ENCODE measurements around the gene MAML3.

Gene MAML3

DNA sequence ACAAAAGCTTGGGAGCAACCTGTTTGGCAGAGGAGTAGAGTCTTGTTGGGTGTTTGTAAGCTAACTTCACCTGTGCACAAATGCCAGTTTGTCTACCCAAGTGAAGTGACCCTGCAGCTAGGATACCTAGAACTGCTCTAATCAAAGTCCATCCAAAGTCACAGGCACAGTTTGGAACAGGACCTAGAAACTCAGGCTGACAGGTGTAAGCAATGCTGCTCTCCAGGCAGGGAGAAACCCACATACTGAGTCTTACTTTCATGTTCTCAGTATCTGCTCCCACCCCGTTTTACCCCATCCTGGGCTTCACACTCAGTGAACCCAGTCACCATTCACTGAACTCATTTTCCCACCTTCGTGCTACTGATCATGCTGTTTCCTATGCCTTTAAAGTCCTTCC is 40.3 kb downstream of the MAML3 start:
- H3K4me1 ChIP-seq (ENCODE audit: control insufficient read depth in 1 of 2, insufficient read depth in 1 of 2, low read depth in 1 of 2, low read length in 1 of 2): no peaks in the 10 kb centered on the region
- no peaks in the 10 kb centered on the region for H3K27me3 ChIP-seq
- TF ChIP-seq, protein P1, sequence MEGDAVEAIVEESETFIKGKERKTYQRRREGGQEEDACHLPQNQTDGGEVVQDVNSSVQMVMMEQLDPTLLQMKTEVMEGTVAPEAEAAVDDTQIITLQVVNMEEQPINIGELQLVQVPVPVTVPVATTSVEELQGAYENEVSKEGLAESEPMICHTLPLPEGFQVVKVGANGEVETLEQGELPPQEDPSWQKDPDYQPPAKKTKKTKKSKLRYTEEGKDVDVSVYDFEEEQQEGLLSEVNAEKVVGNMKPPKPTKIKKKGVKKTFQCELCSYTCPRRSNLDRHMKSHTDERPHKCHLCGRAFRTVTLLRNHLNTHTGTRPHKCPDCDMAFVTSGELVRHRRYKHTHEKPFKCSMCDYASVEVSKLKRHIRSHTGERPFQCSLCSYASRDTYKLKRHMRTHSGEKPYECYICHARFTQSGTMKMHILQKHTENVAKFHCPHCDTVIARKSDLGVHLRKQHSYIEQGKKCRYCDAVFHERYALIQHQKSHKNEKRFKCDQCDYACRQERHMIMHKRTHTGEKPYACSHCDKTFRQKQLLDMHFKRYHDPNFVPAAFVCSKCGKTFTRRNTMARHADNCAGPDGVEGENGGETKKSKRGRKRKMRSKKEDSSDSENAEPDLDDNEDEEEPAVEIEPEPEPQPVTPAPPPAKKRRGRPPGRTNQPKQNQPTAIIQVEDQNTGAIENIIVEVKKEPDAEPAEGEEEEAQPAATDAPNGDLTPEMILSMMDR (IDR thresholded peaks at IDR 0.05): no peak
- H3K36me3 ChIP-seq: no peaks in the 10 kb centered on the region
- H3K4me3 ChIP-seq (ENCODE audit: low read depth in 1 of 2, low read length in 1 of 2): no peak overlapping the region
- no peaks in the 10 kb centered on the region for H3K9me3 ChIP-seq
- H3K27ac ChIP-seq: no peak overlapping the region

DNA sequence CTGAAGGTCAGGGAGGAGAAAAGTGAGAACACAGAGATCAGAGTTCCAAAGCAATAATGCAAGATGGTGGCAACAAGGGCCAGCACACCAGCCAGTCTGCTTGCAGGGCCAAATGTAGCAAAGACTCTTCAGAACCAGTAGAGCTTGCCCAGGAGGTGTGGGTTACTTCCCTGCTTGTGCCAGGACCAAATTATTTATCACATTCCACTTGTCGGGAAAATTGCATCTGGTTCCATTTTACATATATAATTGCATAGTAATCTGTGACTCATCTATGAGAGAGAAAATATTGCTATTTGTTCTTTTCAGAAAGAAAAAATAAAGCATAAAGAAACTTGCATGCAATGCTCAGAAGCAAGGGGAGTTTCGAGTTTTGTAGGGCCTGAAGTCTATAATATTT is 41.4 kb downstream of the MAML3 start:
- H3K27me3 ChIP-seq: no peaks in the 10 kb centered on the region
- TF ChIP-seq, protein P1 (IDR thresholded peaks at IDR 0.05): no peak
- H3K4me3 ChIP-seq (ENCODE audit: low read depth in 1 of 2, low read length in 1 of 2): no peak overlapping the region
- no peak overlapping the region for H3K27ac ChIP-seq
- no peaks in the 10 kb centered on the region for H3K9me3 ChIP-seq
- H3K4me1 ChIP-seq (ENCODE audit: control insufficient read depth in 1 of 2, insufficient read depth in 1 of 2, low read depth in 1 of 2, low read length in 1 of 2): no peaks in the 10 kb centered on the region
- no peaks in the 10 kb centered on the region for H3K36me3 ChIP-seq

DNA sequence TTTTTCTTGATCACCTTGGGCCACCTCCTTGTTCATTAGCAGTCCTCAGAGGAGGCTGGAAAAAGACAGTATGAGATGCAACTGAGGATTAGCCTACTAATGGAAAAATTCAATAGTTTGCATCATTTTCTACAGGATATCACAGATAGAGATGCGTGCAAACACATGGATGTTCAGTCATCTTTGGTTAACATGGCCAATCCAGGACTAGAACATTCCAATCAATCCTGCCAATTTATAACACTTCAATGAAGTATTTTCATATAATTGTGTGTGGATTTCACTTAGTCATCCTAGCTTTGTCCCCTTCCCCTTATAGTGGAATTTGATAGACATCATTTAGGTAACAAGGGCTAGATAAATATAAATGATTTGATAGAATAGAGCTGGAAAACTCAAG is 42.7 kb downstream of the MAML3 start:
- no peak overlapping the region for H3K4me3 ChIP-seq (ENCODE audit: low read depth in 1 of 2, low read length in 1 of 2)
- H3K9me3 ChIP-seq: no peaks in the 10 kb centered on the region
- no peak overlapping the region for H3K27ac ChIP-seq
- H3K27me3 ChIP-seq: no peaks in the 10 kb centered on the region
- H3K36me3 ChIP-seq: no peaks in the 10 kb centered on the region
- no peaks in the 10 kb centered on the region for H3K4me1 ChIP-seq (ENCODE audit: control insufficient read depth in 1 of 2, insufficient read depth in 1 of 2, low read depth in 1 of 2, low read length in 1 of 2)
- TF ChIP-seq, protein P1 (IDR thresholded peaks at IDR 0.05): no peak

DNA sequence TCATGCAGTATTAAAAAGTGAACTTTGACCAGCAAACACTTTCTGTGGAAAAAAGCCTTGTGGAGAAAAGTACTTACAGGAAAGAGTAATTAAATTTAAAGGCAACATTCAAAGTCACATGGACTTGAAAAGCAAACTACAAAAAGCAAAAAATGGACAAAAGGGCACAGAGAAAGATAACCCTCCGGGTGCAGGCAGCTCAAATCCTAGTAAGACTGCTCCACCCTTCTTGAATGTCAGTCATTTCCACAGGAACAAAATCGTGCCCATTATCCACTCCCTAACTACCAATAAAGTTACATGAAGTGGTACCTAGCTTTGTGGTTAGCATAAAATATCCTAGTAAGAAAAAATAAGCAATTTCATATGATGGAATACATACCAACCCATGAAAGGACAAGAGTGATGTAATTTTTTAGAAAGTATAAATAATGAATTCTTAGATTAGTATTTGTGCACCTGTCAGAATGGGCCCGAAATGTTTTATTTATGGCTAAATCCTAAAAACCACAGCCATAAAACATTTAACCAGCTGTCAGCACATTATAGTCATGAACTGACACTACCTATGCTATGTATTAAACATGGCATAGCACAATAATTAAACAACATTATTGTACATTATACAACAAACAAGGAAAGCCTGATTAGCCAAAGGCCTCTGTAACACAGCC is 43.3 kb downstream of the MAML3 start:
- Histone ChIP-seq H3K9me3 (no peaks in the 10 kb centered on the region), H3K27ac (no peak overlapping the region), H3K36me3 (no peaks in the 10 kb centered on the region), H3K4me3 (ENCODE audit: low read depth in 1 of 2, low read length in 1 of 2) (no peak overlapping the region), H3K27me3 (no peaks in the 10 kb centered on the region), H3K4me1 (ENCODE audit: control insufficient read depth in 1 of 2, insufficient read depth in 1 of 2, low read depth in 1 of 2, low read length in 1 of 2) (no peaks in the 10 kb centered on the region)
- TF ChIP-seq, protein P1 (IDR thresholded peaks at IDR 0.05): no peak

DNA sequence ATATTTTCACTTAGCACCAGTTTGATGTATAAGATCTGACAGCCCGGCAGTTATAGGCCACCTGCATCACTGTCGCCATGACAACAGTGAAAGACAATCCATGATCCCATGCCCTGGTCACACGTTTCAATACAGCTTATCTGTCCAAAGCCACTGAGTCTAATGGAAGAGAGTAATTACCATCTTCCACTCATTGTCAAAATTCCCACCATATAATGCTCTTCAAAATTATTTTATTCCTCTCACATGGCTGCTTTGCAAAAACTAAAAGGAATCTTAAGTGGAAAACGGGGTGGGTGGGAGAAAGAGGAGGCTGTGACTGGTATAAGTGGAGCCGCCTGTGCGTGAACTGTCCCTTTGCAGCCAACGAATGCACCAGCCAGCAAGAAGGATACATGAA is 44.2 kb downstream of the MAML3 start:
- Histone ChIP-seq H3K36me3 (no peaks in the 10 kb centered on the region), H3K4me3 (ENCODE audit: low read depth in 1 of 2, low read length in 1 of 2) (no peak overlapping the region), H3K4me1 (ENCODE audit: control insufficient read depth in 1 of 2, insufficient read depth in 1 of 2, low read depth in 1 of 2, low read length in 1 of 2) (no peaks in the 10 kb centered on the region), H3K9me3 (no peaks in the 10 kb centered on the region), H3K27ac (no peak overlapping the region), H3K27me3 (no peaks in the 10 kb centered on the region)
- TF ChIP-seq, protein P1 (IDR thresholded peaks at IDR 0.05): no peak
